T-helper 22 cell (primary cell): ENCODE data around the gene VEZT.
"Not testable (repeated sequence)": the region's sequence is repeated elsewhere in the genome, so short reads cannot be mapped to it uniquely, and the experiment has no call there.

Experiments used
- DNase-seq: peaks from one replicate; pipeline ENCODE4 v3.0.0-alpha.2; 2020; ENCODE audit warnings: low read depth

The VEZT gene

GRCh38 chr12:95224202-95225170 lies 6.9 kb downstream of the VEZT start:
- no peak for DNase-seq

GRCh38 chr12:95225645-95226212 lies 8.1 kb downstream of the VEZT start:
- no peak for DNase-seq

- DNase-seq, result no peak
Measured at GRCh38 chr12:95227818-95228356, 10.3 kb downstream of the VEZT start.

- DNase-seq, result no peak
Measured at GRCh38 chr12:95228617-95229016, 11.0 kb downstream of the VEZT start.

- no peak for DNase-seq
Measured at GRCh38 chr12:95229636-95230035, 12.0 kb downstream of the VEZT start.

GRCh38 chr12:95230313-95230712 lies 12.7 kb downstream of the VEZT start:
- no peak for DNase-seq

GRCh38 chr12:95231190-95231589 lies 13.6 kb downstream of the VEZT start:
- DNase-seq, result no peak

- not testable (repeated sequence) for DNase-seq
Measured at GRCh38 chr12:95234187-95234586, 16.6 kb downstream of the VEZT start.

- not testable (repeated sequence) for DNase-seq
Measured at GRCh38 chr12:95235621-95236020, 18.0 kb downstream of the VEZT start.

- DNase-seq, result no peak
Measured at GRCh38 chr12:95237315-95237714, 19.7 kb downstream of the VEZT start.

- no peak for DNase-seq
Measured at GRCh38 chr12:95238150-95238549, 20.5 kb downstream of the VEZT start.

GRCh38 chr12:95239216-95239615 lies 21.6 kb downstream of the VEZT start:
- DNase-seq, result no peak

GRCh38 chr12:95239835-95240234 lies 22.2 kb downstream of the VEZT start:
- not testable (repeated sequence) for DNase-seq

GRCh38 chr12:95240556-95240955 lies 22.9 kb downstream of the VEZT start:
- DNase-seq, result no peak

GRCh38 chr12:95241138-95241537 lies 23.5 kb downstream of the VEZT start:
- DNase-seq, result not testable (repeated sequence)

- DNase-seq, result no peak
Measured at GRCh38 chr12:95241761-95242506, 24.3 kb downstream of the VEZT start.

GRCh38 chr12:95243497-95244183 lies 26.0 kb downstream of the VEZT start:
- no peak for DNase-seq

- no peak for DNase-seq
Measured at GRCh38 chr12:95244350-95244749, 26.7 kb downstream of the VEZT start.

- no peak for DNase-seq
Measured at GRCh38 chr12:95248095-95248494, 30.5 kb downstream of the VEZT start.

- DNase-seq, result no peak
Measured at GRCh38 chr12:95248604-95249360, 31.2 kb downstream of the VEZT start.

GRCh38 chr12:95253386-95253785 lies 35.8 kb downstream of the VEZT start:
- no peak for DNase-seq
